RPMI8226 (cell line): ENCODE data around the gene OR2L2.
"Not testable (repeated sequence)": the region's sequence is repeated elsewhere in the genome, so short reads cannot be mapped to it uniquely, and the experiment has no call there.

ENCODE experiments used
- DNase-seq: peaks from one replicate; pipeline ENCODE4 v3.0.0-alpha.2; 2015

OR2L2 gene, protein sequence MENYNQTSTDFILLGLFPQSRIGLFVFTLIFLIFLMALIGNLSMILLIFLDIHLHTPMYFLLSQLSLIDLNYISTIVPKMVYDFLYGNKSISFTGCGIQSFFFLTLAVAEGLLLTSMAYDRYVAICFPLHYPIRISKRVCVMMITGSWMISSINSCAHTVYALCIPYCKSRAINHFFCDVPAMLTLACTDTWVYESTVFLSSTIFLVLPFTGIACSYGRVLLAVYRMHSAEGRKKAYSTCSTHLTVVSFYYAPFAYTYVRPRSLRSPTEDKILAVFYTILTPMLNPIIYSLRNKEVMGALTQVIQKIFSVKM

DNA sequence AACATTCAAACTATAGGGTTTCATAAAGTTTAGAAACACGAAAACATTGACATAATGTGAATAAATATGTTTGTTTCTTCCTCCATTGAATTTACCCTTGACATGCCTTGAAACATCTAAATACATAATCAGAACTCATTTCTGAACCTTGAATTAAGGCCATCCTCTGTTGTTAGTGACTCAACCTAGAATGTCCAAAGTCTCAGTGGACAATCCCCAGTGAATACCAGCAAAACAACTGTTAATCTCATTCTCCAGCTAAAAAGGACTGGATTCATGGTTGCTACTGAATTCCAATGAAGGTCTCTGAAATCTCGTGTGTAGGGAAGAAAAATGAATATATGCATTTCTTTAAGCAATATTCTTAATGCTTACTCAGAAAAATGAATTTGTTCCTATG, at the start of gene OR2L2:
TSS of gene OR2L2 (plus strand) at position 301 of the 400 bp plus-strand sequence. CDS start 8,198 bp downstream, outside the sequence.
- no peak for DNase-seq

DNA sequence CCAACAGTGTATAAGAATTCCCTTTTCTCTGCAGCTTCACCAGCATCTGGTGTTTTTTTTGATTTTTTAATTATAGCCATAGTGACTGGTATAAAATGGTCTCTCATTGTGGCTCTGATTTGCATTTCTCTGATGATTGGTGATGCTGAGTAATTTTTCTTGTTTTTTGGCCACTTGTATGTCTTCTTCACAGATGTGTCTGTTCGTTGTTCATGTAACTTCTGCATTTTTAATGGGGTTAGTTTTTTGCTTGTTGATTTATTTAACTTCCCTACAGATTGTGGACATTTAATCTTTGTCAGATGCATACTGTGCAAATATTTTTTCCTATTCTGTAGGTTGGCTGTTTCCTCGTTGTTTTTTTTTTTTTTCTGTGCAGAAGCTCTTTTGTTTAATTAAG, 36.9 kb upstream of the OR2L2 start:
- no peak for DNase-seq

DNA sequence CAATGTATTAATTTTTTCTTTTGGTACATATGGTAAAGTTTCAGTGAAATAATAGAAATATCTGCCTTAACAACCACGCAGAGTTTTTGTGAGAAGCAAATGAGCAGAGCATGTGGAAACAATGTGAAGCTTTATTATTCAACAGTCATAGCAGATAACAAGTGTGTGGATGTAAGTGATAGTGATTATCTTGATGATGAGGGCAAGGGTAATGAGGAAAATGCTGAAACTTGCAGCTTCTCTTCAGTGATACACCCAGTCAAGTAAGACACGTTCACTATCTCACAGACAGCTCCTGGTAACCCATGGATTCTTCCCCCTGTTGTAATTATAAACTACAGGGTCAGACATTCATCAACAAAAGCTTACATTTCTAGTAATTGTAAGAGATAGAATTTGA, 31.1 kb upstream of the OR2L2 start:
- DNase-seq, result no peak

DNA sequence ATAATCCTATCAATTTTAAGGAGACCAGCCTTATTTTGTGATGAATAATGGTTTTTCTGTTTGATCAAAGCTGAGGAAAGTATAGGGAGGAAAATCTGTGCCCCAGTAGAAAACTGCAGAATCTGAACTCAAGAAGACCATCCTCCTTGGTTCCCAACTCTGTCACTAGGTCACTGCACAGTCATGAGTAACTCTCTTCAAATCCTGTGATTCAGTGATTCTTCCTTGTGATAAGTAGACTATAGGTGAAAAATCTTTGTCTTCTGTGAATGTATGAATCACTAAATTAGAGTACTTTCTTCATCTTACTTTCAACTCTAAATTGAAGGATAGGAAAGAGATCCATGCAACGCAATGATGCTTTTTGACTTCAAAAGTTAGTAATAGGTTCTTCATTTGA, 29.7 kb upstream of the OR2L2 start:
- no peak for DNase-seq

DNA sequence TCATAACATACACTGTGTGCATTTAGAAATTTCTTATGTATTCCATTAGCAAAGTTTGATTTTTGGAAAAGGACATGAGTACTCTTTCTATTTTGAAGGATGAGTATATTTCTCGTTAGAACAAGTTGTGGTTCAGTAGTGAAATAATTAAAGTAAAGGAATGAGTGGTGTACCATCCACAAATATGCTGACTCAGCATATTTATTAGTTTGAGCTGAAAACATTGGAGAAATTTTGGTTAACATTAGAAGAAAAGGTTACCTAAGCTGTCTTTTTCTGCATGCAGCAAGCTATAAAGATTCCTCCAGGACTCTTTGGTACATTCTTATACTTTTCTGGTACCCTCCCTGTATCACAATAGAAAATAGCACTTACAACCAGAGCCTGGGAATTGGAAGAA, 22.1 kb upstream of the OR2L2 start:
- no peak for DNase-seq

DNA sequence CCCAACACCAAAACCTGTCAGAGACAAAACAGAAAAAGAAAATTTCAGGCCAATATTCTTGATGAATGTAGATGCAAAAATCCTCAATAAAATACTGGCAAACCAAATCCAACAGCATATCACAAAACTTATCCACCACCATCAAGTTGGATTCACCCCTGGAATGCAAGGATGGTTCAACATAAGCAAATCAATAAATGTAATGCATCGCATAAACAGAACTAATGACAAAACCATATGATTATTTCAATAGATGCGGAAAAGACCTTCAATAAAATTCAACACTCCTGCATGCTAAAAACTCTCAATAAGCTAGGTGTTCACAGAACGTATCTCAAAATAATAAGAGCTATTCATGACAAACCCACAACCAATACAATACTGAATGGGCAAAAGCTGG, 20.2 kb upstream of the OR2L2 start:
- DNase-seq, result no peak

DNA sequence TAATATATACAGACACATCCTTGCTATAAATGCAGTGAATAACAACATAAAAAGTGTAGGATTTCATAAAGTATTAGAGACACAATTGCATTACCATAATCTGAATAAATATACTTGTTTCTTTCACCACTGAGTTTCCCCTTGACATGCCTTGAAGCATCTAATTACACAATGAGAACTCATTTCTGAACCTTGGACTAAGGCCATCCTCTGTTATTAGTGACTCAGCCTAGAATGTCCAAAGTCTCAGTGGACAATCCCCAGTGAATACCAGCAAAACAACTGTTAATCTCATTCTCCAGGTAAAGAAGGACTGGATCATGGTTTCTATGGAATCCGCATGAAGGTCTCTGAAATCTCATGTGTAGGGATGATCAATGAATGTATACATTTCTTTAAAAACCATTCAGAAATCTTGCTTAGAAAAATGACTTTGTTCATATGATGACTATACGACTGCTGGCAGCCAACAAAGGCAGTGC, 16.6 kb upstream of the OR2L2 start, which contains the start of gene OR2L5:
TSS of gene OR2L5 (plus strand) at position 432 of the 482 bp plus-strand sequence. CDS start 8,288 bp downstream, outside the sequence.
- no peak for DNase-seq

DNA sequence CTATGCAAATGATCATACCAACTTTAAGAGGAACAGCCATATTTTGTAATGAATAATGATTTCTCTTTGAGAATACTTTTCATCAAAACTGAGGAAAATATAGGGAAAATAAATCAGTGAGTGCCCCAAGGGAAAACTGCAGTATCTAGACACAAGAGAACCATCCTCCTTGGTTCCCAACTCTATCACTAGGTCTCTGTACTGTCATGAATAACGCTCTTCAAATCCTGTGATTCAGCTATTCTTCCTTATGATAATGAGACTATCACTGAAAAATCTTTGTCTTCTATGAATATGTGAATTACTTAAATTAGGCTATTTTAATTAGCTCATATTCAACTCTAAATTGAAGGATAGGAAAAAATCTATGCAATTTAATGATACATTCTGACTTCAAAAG, 14.1 kb upstream of the OR2L2 start:
- no peak for DNase-seq

DNA sequence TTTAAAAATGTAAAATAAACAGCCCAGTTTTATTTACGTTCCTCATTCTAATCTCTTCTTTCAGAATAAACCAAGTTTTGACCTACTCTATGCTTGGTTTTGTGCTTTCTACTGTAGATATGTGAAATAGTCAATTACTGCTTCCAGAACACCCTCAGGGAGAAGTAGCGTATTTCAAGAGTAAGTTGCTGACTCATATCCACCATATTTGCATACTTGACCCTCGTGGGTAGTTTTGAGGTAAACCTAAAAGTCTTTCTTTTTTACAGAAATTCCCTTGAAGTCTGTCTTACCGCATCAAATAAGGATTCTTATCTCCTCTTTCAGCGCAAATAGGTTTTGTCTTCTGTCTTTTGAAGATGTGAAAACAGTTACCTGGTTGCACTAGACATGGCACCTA, 15.3 kb downstream of the OR2L2 start:
- DNase-seq, result peak; percentile 15

DNA sequence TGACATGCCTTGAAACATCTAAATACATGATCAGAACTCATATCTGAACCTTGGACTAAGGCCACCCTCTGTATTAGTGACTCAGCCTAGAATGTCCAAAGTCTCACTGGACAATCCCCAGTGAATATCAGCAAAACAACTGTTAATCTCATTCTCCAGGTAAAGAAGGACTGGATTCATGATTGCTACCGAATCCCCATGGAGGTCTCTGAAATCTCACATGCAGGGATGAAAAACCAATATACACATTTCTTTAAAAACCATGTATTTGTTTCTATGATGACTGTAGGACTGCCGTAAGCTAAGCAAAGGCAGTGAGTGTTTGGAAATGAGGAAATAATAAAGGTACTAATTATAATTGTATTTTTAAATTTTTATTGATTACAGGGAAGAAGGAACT, 16.7 kb downstream of the OR2L2 start, which contains the start of gene OR2L3:
TSS of gene OR2L3 (plus strand) at position 301 of the 400 bp plus-strand sequence. CDS start 13,846 bp downstream, outside the sequence.
- no peak for DNase-seq

DNA sequence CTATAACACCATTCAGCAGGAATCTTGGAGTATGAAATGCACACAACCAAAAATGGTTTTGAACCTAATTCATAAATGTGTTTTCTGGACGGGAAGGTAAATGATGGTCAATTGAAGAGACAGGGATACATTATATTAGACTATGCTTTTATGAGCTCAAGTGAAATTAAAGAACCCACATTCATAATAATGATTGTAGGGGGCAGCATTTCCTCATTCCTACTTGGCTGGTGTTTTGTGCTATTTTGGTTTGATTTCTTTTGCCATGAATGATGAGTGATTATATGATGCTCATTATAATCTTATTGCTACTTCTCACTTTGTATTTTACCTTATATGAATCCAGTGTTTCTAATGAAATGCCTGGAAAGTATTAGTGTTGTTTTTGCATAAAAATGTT, 17.1 kb downstream of the OR2L2 start:
- DNase-seq, result no peak

DNA sequence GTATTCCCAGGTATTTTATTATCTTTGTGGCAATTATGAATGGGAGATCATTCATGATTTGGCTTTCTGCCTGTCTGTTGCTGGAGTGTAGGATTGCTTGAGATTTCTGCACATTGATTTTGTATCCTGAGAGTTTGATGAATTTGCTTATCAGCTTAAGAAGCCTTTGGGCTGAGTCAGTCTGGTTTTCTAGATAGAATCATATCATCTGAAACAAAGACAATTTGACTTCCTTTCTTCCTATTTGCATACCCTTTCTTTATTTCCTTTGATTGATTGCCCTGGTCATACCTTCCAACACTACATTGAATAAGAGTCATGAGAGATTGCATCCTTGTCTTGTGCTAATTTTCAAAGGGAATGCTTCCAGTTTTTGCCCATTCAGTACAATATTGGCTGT, 24.8 kb downstream of the OR2L2 start:
- DNase-seq, result no peak

DNA sequence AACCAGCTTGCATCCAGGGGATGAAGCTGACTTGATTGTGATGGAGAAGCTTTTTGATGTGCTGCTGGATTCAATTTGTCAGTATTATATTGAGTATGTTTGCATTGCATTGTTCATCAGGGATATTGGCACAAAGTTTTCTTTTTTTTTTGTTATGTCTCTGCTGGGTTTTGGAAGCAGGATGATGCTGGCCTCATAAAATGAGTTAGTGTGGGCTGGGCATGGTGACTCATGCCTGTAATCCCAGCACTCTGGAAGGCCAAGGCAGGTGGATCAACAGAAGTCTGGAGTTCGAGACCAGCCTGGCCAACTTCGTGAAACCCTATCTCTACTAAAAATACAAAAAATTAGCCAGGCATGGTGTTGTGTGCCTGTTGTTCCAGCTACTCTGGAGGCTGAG, 25.4 kb downstream of the OR2L2 start:
- DNase-seq, result no peak

DNA sequence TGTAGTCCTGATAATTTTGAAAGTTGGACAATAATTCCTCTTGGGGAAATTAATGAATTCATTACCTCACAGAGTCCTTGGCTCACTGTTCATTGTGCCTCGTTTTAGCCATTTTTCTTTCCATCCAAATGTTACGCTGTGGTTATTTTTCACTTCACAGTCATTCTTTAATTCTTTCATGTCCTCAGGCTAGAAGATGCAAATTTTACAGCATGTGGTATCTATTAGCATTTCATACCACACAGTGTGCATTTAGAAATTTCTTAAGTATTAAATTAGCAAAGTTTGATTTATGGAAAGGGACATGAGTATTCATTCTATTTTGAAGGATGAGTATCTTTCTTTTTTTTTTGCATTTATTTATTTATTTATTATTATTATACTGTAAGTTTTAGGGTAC, 35.2 kb downstream of the OR2L2 start:
- no peak for DNase-seq

DNA sequence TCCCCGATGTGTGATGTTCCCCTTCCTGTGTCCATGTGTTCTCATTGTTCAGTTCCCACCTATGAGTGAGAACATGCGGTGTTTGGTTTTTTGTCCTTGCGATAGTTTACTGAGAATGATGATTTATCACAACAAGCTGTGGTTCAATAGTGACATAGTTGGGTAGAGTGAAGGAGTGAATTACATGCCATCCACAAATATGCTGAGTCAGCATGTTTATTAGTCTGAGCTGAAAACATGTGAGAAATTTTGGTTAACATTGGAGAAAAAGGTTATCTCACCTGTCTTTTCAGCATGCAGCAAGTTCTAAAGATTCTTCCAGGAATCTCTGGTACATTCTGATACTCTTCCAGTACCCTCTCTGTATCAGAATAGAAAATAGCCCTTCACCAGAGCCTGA, 35.7 kb downstream of the OR2L2 start:
- DNase-seq, result no peak

DNA sequence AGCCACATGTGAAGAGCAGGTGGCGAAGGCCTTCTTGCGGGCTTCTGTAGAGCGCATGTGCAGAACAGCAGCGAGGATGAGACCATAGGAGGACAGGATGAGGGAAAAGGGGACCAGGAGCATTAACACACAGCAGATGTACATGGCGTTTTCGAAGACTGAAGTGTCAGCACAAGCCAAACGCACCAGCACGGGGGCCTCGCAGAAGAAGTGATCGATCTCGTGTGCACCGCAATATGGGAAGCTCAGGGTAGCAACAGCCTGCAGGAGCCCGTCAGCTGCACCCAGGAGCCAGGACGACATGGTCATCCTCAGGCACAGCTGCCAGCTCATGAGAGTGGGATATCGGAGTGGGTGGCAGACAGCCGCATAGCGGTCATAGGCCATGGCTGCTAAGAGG, 54.0 kb downstream of the OR2L2 start:
- DNase-seq, result not testable (repeated sequence)
